NCI-H146 (cell line): ENCODE results near the gene KCNN2.

Experiments used
- DNase-seq: peaks from one replicate; lab custom pipeline; 2025; lab: John Stamatoyannopoulos, UW

KCNN2 gene

DNA sequence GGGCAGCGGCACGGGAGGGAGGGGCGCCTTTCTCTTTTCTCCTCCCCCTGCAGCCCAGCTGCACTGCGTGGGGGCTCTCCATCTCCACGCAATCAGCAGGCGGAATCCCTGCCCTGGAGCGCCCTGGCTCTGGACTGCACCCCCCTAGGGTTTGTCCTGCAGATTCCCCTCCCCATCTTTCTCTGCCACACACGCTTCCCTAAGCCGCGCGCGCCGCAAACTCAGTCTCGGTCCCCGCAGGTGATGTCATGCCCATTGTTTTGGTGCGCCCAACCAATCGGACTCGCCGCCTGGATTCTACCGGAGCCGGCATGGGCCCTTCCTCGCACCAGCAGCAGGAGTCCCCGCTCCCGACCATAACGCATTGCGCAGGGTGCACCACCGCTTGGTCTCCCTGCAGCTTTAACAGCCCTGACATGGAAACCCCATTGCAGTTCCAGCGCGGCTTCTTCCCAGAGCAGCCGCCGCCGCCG lies at the start of gene KCNN2:
KCNN2 (plus strand) TSS at position 347 of the 473 bp plus-strand sequence; CDS start at position 417, 70 bp downstream.
- DNase-seq: peak; percentile 99

DNA sequence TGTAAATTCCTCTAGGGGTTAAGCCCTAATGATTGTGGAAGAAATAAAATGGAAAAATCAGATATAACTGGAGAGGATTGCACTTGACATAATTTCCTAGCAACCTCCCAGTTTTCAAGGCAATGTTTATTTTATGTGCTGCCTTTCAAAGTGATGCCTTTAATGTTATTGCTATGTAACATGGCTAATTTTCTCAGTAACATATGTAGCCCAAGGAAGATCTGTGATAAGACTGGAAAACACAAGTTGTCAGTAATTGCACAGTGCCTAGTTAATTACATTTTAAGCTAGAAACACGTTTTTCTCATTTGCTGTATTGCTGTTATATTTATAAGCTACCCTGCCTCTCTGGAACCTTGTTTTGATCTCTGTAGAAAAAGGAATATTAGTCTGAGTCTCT lies 49.2 kb upstream of the KCNN2 start:
- DNase-seq: no peak

DNA sequence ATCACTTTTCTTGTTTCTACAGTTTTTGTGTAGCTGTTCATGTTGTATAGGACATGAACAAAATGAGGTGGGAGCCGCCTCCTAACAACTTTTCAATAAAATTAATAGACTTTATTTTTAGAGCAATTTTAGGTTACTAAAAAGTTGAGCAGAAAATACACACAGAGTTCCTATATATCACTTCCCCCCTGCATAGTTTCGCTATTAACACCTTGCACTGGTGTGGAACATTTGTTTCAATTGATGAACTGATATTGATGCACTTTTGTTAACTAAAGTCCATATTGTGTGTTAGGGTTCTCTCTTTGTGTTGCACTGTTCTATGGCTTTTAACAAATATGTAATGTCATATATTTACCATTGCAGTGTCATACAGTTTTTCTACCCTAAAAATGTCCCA lies 47.8 kb upstream of the KCNN2 start:
- DNase-seq: no peak

DNA sequence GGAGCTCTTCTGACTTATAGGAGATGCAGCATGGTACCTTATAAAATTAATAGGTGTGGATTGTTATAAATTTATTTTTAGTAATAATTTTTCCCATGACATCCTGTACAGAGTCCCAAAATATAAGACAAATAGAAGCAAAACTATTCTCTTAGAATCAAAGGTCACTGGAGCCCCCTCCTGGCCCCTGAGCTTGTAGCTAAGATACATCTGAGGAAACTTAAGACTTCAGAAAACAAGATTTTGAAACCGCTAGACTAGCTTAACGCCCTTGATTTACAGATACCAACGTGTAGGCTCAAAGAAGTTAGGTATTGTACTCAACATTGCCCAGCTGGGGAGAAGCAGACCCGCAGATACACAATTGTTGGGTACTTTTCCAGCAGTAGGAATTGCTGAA lies 45.7 kb upstream of the KCNN2 start:
- DNase-seq: no peak

DNA sequence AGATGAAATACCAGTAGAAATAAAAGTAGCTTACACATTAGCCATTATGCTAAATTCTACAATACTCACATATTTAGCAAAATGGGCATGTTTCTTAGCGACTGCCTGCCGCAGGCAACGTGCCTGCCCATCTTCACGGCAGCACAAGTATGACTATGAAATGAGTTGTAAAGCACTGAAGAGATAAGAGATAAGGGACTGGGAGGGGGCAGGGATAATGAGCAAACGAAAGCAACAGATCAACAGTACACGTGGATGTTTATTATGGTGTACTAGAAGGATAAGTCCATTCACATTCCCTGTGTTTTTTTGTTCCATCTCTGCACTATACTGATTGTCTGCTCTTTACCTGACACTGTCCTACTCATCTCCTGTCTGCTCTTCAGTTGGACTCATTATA lies 44.1 kb upstream of the KCNN2 start:
- no peak for DNase-seq

DNA sequence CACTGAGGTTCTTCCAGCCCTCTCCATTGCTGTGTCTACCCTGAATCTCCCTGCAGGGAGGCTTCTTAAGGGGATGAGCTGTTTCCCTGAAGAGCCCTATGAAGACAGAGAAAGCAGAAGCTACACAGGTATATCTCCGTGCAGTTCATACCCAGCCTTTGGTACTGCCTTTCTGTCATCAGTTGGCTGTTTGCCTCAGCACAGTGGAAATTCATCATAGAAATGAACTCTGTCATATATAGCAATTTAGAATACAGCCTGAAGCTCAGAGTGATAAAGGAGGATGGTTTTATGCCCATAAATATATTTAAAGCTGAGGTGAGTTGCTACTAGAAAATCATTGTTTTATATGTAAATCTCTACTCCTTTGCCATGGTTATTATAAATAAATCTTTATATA lies 42.6 kb upstream of the KCNN2 start:
- no peak for DNase-seq

DNA sequence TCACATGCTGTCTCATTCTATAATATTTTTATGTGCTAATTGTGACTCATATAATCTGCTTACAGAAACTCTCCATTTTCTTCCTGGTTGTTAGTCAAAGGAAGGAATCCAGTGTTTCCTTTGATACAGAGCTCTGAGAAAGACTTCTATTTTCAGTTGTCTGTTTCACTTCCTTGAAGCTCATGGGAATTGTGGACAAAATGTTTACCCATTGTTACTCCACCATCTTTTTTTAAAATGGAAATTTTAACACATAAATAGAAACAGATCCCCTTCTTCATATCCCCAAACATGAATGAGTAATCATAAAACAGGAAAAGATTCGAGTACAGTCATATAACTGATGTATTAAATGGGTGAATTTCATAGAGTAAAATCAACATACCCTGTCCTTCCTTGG lies 42.0 kb upstream of the KCNN2 start:
- DNase-seq: no peak

DNA sequence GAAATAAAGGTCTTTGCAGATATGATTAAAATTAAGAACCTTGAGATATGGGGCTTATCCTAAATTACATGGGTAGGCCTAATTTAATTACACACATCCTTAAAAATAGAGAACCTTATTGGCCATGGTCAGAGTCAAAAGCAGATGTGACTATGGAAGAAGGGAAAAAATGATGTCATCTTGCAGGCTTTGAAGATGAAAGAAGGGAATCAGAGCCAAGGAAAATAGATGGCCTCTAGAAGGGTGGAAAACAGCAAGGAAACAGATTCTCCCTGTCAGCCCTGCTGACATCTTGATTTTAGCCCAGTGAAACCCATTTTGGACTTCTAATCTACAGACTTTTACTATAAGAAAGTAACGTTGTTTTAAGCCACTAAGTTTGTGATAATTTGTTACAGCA lies 37.6 kb upstream of the KCNN2 start:
- no peak for DNase-seq

DNA sequence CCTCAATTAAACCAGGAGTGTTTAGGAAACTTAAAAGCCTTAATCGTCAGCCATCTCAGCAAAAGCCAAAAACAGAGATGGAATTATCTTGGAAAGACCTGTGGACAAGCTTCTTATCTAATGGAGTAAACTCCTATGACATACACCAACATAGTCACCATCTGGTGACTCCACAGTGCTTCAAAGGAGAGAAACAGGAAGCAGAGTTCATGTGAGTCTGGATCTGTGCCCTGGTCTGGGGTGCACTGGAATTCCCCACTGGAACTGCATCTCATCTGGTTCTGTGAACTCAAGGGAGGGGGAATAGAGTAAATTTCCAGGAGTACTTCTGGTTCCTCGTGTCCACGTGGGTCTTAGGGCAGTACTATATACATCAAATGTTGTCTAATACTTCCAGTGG lies 36.3 kb upstream of the KCNN2 start:
- no peak for DNase-seq

DNA sequence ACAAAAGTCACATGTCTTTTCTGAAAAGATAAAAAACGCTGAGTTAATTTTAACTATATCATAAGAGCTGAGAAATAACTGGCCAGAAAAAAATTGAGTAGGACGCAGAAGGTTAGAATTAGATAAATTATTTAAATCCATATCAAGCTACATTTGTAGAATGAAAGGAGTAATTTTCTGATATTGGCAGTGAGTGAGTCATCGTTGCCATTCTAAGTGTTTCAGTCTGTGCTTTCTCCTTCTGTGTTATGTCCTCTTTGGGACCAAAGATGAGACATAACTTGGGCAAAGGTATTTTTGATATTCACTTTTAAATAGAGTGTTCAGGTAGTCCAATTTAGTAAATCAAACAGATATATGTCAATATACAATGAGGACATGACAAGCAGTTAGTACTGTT lies 34.4 kb upstream of the KCNN2 start:
- DNase-seq: no peak

DNA sequence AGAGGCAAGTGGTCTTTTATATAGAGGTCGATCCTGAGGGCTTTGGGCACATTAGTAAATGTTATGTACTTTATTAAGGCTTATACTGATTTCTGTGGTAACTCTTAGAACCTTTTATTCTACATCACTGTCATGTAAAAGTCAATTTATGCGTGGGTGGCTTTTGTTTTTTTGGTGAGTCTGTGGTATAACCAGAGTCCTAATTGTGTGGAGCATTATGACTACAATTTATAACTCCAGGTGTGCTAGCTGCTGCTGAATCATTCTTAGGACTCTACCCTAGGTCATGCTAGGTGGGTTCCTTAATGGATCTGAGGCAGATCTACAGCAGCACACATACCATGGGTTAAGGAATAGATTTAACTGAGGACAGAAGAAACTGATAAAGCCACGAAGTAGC lies 33.9 kb upstream of the KCNN2 start:
- DNase-seq: no peak

DNA sequence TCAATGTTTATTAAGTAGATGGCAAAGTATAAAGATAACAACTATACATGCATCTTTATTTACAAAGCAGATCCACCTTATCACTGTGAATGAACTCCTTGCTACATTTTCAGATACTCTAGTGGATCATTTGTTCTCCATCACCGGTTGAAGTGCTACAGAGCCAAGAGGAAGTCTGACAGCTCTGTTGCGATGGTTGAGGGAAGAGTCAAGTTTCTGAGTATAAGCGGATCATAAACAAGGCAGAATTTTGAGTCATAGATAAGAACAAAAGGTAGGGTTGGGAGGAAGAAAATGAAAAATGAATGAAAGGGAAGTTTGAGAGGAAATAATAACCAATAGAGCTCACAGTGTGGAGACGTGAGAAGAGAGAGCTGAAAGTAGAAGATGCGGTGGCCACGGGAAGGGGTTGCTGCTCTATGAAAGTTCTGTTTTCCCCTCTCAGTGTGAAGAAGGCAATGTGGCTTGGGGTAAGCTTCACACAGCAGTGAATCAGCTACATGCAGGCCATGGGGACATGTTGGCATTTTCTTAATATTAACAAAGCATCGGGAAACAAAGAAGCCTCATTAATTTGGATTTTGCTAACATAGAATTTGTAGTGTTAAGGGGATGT lies 30.8 kb upstream of the KCNN2 start:
- DNase-seq: no peak

DNA sequence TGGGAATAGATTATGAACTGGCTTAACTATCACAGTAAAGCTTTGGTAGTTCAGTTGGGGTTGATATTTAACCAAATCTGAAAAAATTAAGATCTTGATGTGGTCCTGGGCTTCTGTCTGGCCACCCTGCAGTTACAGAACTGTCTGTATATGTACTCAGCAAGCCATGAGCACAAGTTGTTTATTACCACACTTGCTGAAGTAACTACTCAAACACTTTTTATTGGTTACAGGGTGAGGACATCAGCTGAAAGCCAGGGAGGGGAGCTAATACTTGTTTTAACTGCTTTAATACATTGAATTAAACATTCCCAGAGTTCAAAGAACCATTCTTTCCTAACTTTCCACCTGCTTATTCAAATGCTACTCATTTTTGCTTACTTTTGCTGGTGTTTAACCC lies 29.4 kb upstream of the KCNN2 start:
- DNase-seq: no peak

DNA sequence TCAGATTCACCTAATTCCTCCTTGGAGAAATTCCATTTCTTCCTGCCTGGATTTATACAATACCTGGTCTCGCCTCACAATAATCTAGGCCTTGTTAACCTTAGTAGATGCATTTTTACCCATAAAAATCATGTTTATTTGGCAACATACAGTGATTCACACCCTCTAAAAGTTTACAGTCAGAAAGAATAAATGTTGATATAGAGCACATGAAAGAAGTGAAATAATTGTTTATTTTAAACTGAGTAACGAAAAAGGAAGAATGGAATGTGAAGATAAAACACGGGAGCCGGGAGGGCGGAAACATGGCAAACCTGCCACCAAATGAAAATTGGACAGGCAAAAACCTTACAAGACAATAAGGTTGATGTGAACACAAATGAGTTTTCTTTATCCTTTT lies 28.9 kb upstream of the KCNN2 start:
- no peak for DNase-seq

DNA sequence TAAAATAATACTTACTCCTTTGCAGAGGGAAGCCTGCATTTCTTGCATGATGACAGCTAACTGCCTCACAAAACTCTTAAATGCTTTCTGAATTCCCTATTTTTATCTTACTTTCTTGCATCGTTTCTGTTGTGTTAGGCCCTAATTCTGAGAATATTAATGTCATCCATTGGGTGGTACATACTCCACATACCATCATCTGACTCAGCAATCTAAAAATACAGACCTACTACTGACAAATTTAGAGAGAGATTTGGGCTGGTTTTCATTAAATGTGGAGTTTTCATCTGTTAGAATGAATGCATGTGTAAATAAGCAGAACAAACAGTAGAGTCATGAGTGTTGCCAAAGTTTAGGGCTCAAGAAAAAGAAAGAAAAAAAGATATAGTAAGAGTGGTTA lies 26.5 kb upstream of the KCNN2 start:
- no peak for DNase-seq

DNA sequence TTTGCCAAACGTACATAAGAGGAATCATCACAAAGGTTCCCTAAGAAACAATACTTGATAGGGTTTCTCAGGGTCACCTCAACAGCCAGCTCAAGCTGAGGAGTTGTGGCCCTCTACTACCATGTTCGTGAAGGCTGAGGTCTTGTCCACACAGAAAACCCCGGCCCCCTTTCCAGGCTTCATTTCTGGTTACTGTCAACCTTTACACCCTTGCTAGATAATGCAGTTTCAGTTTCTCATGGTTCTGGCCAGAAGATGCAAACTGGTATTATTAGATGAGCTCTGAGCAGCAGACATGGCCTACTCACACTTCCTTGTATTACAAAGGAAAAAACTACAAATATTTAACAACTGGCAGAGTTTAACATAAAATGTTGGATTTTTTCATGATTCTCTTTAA lies 22.8 kb upstream of the KCNN2 start:
- no peak for DNase-seq

DNA sequence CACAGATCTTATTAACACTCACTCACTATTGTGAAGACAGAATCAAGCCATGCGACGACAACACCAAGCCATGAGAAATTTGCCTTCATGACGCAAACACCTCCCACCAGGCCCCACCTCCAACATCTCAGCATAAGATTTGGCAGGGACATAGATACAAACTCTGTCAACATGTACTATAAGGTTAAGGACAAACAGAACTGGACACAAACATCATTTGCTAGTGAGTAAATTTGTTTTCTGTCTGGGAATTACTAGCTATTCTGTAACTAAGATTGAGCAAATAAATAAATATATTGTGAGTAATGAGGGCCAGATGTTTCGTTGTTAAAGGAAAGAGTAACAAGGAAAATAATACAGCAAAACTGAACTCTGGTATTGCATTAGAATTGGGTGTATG lies 15.7 kb upstream of the KCNN2 start:
- no peak for DNase-seq

DNA sequence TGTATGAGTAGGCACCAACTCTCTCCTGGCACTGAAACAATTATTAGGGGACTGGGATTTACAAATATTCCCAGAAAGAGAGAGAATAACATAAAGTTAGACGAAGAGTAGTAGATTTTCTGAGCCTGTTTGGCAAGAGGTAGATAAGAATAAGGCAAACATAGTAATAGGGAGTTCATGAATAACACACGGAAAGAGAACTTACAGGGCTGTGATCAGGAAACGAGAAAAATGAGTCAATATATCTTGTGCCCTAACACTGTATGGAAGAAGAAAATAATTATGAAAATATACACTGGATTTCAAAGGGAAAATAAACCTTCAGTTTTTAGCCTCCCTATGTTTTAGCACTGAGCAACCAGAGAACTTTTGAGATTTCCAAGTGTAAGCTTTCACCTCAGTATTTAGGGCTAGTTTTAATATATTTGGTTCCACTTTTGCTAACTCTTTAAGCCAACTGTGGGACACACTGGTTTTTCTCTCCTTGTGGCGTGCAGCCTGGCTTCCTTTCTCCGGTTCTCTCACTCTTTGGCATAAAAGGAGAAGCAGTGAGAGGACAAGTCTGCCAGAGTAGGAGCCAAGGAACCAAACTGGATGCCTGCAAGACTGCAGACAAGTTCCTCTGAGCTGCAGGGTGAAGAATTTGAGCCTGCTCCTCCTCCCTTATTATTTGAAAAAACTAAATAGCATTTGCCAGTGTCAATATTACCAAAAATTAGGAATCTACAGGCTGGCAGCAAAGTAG lies 6.6 kb upstream of the KCNN2 start:
- no peak for DNase-seq

DNA sequence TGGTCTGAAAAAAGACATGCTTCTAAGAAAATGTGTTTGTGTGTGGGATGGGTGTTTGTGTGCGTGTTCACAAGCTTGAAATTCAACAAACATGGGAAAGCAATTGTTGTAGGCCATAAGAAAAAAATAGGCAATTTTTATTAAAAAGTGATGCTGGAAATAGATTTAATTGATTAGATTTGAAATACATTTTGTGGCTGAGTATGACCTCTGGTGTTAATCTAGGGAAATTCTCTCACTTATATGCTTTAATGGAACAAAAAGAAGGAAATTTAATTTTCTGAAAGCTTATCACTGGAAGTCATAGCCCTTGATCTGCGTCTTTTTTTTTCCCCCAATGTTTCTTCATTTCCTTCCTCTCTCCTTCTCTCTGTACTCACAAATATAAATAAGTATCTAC lies 3.5 kb upstream of the KCNN2 start:
- DNase-seq: no peak

DNA sequence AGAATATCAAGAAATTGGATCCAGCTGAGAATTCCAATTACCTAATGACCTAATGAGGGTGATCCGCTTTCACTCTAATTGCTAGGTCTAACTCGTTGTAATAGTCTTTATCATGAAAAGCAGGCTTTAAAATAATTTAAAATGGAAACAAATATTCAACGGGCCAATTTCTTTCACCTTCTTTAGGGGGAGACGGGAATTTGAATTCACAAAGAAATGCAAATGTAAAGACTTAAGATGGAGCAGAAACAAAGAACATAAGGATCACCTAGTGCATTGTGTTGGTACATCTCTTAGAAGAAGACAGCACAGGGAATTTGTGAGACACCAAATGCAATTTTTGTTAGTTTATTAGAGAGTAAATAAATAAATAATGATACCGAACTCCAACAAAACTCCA lies 1.5 kb upstream of the KCNN2 start:
- peak; percentile 89 for DNase-seq

DNA sequence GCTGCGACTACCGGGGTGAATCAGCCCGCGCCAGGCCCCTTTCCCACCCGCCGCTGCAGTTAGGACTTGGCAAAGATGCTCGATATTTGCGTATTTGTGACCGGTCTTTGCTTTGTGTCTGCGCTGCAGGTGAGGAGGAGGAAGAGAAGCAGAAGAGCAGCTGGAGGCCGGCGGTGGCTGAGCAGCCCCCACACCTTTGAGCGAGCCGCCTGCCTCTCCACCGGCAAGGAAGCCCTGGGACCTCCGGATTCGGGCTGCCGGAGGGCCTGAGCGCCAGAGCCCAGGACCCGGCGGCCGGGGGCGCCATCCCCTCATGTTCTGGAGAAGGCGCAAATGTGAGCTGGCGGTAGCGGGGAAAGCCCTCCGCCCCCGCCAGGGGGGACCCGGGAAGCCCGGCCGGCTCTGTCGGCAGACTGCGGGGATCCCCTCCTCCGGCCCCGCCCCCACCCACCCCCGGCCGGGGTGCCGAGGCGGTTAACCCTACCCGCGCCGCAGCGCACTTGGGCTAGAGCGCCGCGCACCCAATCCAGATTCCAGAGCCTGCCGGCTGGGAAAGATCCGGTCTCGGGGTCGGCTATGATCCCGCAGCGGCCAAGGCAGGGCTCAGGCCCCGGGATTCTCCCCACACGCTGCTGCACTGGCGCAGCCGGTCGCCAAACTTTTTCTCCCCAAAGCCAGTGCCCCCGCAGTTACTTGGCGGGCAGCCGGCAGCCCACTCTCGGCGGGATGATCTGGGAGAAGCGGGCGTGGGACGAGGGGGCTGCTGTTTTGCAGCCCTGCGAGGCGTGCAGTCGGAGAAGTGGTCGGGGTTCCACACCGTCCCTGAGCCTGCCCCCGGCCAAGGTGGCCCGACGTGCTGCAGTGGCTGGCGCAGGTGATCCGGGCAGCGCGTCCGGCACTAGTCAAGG lies 800 bp upstream of the KCNN2 start:
- peak; percentile 92 for DNase-seq

DNA sequence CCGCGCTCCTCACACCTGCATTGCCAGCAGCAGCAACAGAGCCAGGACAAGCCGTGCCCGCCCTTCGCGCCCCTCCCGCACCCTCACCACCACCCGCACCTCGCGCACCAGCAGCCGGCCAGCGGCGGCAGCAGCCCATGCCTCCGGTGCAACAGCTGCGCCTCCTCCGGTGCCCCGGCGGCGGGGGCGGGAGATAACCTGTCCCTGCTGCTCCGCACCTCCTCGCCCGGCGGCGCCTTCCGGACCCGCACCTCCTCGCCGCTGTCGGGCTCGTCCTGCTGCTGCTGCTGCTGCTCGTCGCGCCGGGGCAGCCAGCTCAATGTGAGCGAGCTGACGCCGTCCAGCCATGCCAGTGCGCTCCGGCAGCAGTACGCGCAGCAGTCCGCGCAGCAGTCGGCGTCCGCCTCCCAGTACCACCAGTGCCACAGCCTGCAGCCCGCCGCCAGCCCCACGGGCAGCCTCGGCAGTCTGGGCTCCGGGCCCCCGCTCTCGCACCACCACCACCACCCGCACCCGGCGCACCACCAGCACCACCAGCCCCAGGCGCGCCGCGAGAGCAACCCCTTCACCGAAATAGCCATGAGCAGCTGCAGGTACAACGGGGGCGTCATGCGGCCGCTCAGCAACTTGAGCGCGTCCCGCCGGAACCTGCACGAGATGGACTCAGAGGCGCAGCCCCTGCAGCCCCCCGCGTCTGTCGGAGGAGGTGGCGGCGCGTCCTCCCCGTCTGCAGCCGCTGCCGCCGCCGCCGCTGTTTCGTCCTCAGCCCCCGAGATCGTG lies 517 bp downstream of the KCNN2 start:
- DNase-seq: no peak
